CD4-positive, alpha-beta memory T cell (primary cell): Measurements from ENCODE around the gene SNAP47. TPM values are rescaled to one million over a fixed set of nuclear protein-coding genes. Genes with fewer than 3 reads are reported as not detected.

Experiments used
- CTCF ChIA-PET: fragments of 350-600 bp; sonication (Branson Sonifier 250); formaldehyde crosslinking; loops from one replicate; lab custom pipeline; 2021; ENCODE audit warnings: inconsistent platforms; ENCODE audit not compliant: partially characterized antibody; lab: Charles Lee
- POLR2A ChIA-PET: fragments of 350-600 bp; sonication (Branson Sonifier 250); formaldehyde crosslinking; loops from one replicate; lab custom pipeline; 2021; ENCODE audit not compliant: partially characterized antibody; lab: Charles Lee
- DNase-seq, 5 donors: peaks; one replicate each; pipeline versions ENCODE4 v3.0.0 to v3.0.0-alpha.2; 2020 to 2022; ENCODE audit warnings: mixed read lengths in 1 of 5
- H3K27ac ChIP-seq: one replicate; pipeline ENCODE4 v1.7.0; 2013; ENCODE audit warnings: low read depth, low read length
- H3K27me3 ChIP-seq: 2 replicates; pipeline ENCODE4 v1.7.0; 2013; ENCODE audit warnings: mild to moderate bottlenecking, low read length, moderate library complexity; ENCODE audit not compliant: insufficient read depth
- H3K36me3 ChIP-seq: 2 replicates; pipeline ENCODE4 v1.7.0; 2013; ENCODE audit warnings: mild to moderate bottlenecking, low read length, moderate library complexity; ENCODE audit not compliant: insufficient read depth
- H3K4me1 ChIP-seq: 2 replicates; pipeline ENCODE4 v1.7.0; 2013; ENCODE audit warnings: mild to moderate bottlenecking, low read length, moderate library complexity; ENCODE audit not compliant: insufficient read depth
- H3K4me3 ChIP-seq, 2 donors: one replicate each; pipeline ENCODE4 v1.7.0; 2013; ENCODE audit warnings: low read length in 2 of 2, mild to moderate bottlenecking in 1 of 2
- H3K9me3 ChIP-seq, 2 donors: one replicate each; pipeline ENCODE4 v1.7.0; 2013; ENCODE audit warnings: low read length in 2 of 2, control low read depth in 1 of 2; ENCODE audit not compliant: control insufficient read depth in 1 of 2
- H3K27ac Mint-ChIP-seq, 7 donors: one replicate each; pipeline ENCODE4 v1.8.0; 2020 to 2021; ENCODE audit warnings: mixed read lengths in 7 of 7, mild to moderate bottlenecking in 6 of 7, inconsistent platforms in 3 of 7, moderate library complexity in 3 of 7
- H3K27me3 Mint-ChIP-seq, 2 donors: one replicate each; pipeline ENCODE4 v1.8.0; 2020 to 2021; ENCODE audit warnings: mixed read lengths in 2 of 2
- H3K36me3 Mint-ChIP-seq, 2 donors: one replicate each; pipeline ENCODE4 v1.8.0; 2020 to 2021; ENCODE audit warnings: mixed read lengths in 2 of 2, inconsistent platforms in 1 of 2, mild to moderate bottlenecking in 1 of 2
- H3K4me1 Mint-ChIP-seq, 4 donors: one replicate each; pipeline ENCODE4 v1.8.0; 2020 to 2021; ENCODE audit warnings: mixed read lengths in 4 of 4, mild to moderate bottlenecking in 1 of 4
- H3K4me3 Mint-ChIP-seq, 8 donors: one replicate each; pipeline ENCODE4 v1.8.0; 2020 to 2021; ENCODE audit warnings: mixed read lengths in 8 of 8, mild to moderate bottlenecking in 7 of 8, moderate library complexity in 6 of 8, inconsistent platforms in 3 of 8
- H3K9me3 Mint-ChIP-seq, 8 donors: one replicate each; pipeline ENCODE4 v1.8.0; 2020 to 2021; ENCODE audit warnings: mixed read lengths in 8 of 8, mild to moderate bottlenecking in 5 of 8, inconsistent platforms in 3 of 8, moderate library complexity in 1 of 8
- intact Hi-C: fragments of 100-400 bp; cut with micrococcal nuclease; formaldehyde crosslinking; loops from one replicate; pipeline ENCODE4 v1.15.1; 2023
- polyA plus RNA-seq, 2 donors: library from polyadenylated mRNA; unstranded; fragments of 300-500 nt; fragmentation: Illumina TruSeq; gene quantifications; one replicate each; pipeline ENCODE4 v1.2.3, GENCODE V29; 2021
- total RNA-seq, 2 experiments: library from RNA; stranded (reverse); gene quantifications; one replicate each; pipeline ENCODE4 v1.2.3, GENCODE V29; 2021

SNAP47 gene
- total and polyA plus RNA-seq, 4 experiments from 2014 or later: 27.0 to 53.6 (median 38.5) TPM

DNA sequence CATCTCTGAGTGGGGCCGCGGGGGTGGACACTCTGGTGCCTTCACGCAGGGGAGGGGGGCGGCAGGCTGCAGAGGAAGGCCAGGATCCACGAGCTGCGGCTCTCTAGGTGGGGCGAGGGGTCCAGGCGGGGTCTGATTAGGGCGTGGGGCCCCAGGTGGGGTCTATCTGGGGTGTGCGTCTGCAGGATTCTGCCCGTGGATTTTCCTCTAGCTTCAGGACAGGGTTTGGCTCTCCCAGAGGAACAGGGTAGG is 6.4 kb upstream of the SNAP47 start:
- peaks cover 10% of the 10 kb centered on the region for H3K36me3 ChIP-seq
- peaks cover 0 to 8% (median 3%) of the 10 kb centered on the region in 8 donors for H3K9me3 Mint-ChIP-seq
- H3K27me3 ChIP-seq: no peaks in the 10 kb centered on the region
- H3K4me1 ChIP-seq: peaks cover 24% of the 10 kb centered on the region
- H3K27ac ChIP-seq: no peak overlapping the region
- ChIA-PET POLR2A (interaction anchor here (0.9 to 1.0 kb wide), 2 partner anchors 30 to 38 kb away, joined by 3 read pairs; no protein-coding TSS in a partner anchor), CTCF (interaction anchor here (1.7 kb wide), 1 partner anchor 217 kb away, joined by 3 read pairs; no protein-coding TSS in a partner anchor)
- H3K36me3 Mint-ChIP-seq: peaks cover 0 to 5% of the 10 kb centered on the region in 2 donors
- intact Hi-C loops: no loop called here
- peaks cover 16 to 40% (median 26%) of the 10 kb centered on the region in 4 donors for H3K4me1 Mint-ChIP-seq
- H3K9me3 ChIP-seq: no peaks in the 10 kb centered on the region
- peak overlapping the region; percentile 42 to 47 for H3K4me3 ChIP-seq
- DNase-seq: no peak
- H3K4me3 Mint-ChIP-seq: peak overlapping the region; percentile 71 to 91 (median 85)
- H3K27ac Mint-ChIP-seq: peak overlapping the region; percentile 47 to 91 (median 83)
- H3K27me3 Mint-ChIP-seq: peaks cover 0 to 1% of the 10 kb centered on the region in 2 donors

GRCh38 chr1:227729144-227729880 is 5.9 kb upstream of the SNAP47 start:
- H3K4me3 Mint-ChIP-seq: peak overlapping the region; percentile 71 to 91 (median 85)
- Histone ChIP-seq H3K4me3 (peak overlapping the region; percentile 42 to 47), H3K27me3 (no peaks in the 10 kb centered on the region), H3K27ac (no peak overlapping the region), H3K36me3 (peaks cover 10% of the 10 kb centered on the region), H3K9me3 (no peaks in the 10 kb centered on the region), H3K4me1 (peaks cover 28% of the 10 kb centered on the region)
- H3K27me3 Mint-ChIP-seq: no peaks in the 10 kb centered on the region
- no peak for DNase-seq
- ChIA-PET POLR2A (interaction anchor here (0.9 to 1.5 kb wide), 4 partner anchors 29 to 58 kb away, joined by 3 to 5 read pairs (median 4); no protein-coding TSS in a partner anchor), CTCF (interaction anchor here (1.7 kb wide), 3 partner anchors 36 to 217 kb away, joined by 3 to 4 read pairs (median 4); no protein-coding TSS in a partner anchor)
- peak overlapping the region in 6 of 7 donors; percentile 61 to 91 (median 82) for H3K27ac Mint-ChIP-seq
- H3K9me3 Mint-ChIP-seq: peaks cover 0 to 3% (median 0%) of the 10 kb centered on the region in 8 donors
- peaks cover 17 to 45% (median 28%) of the 10 kb centered on the region in 4 donors for H3K4me1 Mint-ChIP-seq
- H3K36me3 Mint-ChIP-seq: peaks cover 0 to 6% of the 10 kb centered on the region in 2 donors
- intact Hi-C loops: no loop called here

DNA sequence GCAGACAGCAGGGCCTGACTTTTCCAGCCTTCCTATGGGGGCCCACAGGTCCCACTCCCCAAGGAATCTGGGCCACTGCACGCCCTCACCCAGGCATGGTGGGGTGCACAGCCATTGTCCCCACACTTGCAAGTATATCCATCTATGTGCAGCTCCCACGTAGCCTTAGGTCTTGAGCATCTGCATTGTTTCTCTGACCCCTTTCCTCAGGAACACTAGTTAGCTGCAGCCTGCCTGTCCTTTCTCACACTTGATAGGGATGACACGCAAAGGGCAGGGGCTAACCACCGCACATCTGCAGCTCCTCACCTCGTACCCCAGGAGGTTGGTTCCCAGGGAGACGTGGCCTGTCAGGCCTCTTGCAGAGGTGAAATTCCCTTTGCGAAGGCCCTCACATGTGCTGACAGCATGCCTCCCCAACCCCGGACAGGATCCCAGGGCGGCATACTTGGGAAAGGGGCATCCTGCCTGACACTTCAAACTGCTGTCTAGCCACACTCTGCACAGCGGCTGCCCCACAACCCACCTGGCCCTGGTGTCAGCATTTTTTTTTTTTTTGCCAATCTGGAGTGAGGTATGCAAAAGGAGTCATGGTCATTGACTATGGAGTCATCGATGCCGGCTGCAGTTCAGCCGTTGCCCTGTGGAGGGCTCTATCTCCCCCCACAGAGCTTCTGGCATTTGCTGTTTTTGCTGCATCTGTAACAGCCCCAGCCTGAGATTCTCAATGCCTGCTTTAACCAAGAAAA is 5.2 kb upstream of the SNAP47 start:
- Mint-ChIP-seq H3K4me3 (peak overlapping the region; percentile 51 to 87 (median 62)), H3K9me3 (no peaks in the 10 kb centered on the region), H3K27me3 (no peaks in the 10 kb centered on the region), H3K4me1 (peaks cover 17 to 50% (median 32%) of the 10 kb centered on the region in 4 donors), H3K27ac (peak overlapping the region; percentile 53 to 83 (median 73)), H3K36me3 (peaks cover 0 to 10% of the 10 kb centered on the region in 2 donors)
- ChIA-PET CTCF (interaction anchor here (1.2 to 1.7 kb wide), 5 partner anchors 33 to 225 kb away, joined by 3 to 4 read pairs (median 4); no protein-coding TSS in a partner anchor), POLR2A (interaction anchor here (1.2 to 1.5 kb wide), 2 partner anchors 32 to 58 kb away, joined by 4 to 5 read pairs; no protein-coding TSS in a partner anchor)
- Histone ChIP-seq H3K27ac (no peak overlapping the region), H3K27me3 (no peaks in the 10 kb centered on the region), H3K9me3 (no peaks in the 10 kb centered on the region), H3K4me3 (no peak overlapping the region), H3K4me1 (peaks cover 32% of the 10 kb centered on the region), H3K36me3 (peaks cover 10% of the 10 kb centered on the region)
- intact Hi-C loops: no loop called here
- DNase-seq: peak in 4 of 5 donors; percentile 31 to 41 (median 34)

- Histone ChIP-seq H3K4me1 (peaks cover 32% of the 10 kb centered on the region), H3K36me3 (peaks cover 10% of the 10 kb centered on the region), H3K4me3 (no peak overlapping the region), H3K27me3 (no peaks in the 10 kb centered on the region), H3K27ac (no peak overlapping the region), H3K9me3 (no peaks in the 10 kb centered on the region)
- H3K9me3 Mint-ChIP-seq: no peaks in the 10 kb centered on the region
- H3K27ac Mint-ChIP-seq: peak overlapping the region in 4 of 7 donors; percentile 43 to 83 (median 78)
- intact Hi-C loops: no loop called here
- no peak for DNase-seq
- POLR2A ChIA-PET: interaction anchor here (1.2 to 1.5 kb wide), 2 partner anchors 31 to 57 kb away, joined by 4 to 5 read pairs; no protein-coding TSS in a partner anchor
- CTCF ChIA-PET: interaction anchor here (1.2 to 1.7 kb wide), 4 partner anchors 33 to 224 kb away, joined by 4 read pairs; no protein-coding TSS in a partner anchor
- H3K36me3 Mint-ChIP-seq: peaks cover 0 to 10% of the 10 kb centered on the region in 2 donors
- H3K4me3 Mint-ChIP-seq: peak overlapping the region in 4 of 8 donors; percentile 27 to 87 (median 53)
- H3K4me1 Mint-ChIP-seq: peaks cover 17 to 50% (median 33%) of the 10 kb centered on the region in 4 donors
- H3K27me3 Mint-ChIP-seq: no peaks in the 10 kb centered on the region
Measured at GRCh38 chr1:227730630-227731151, 4.5 kb upstream of the SNAP47 start.

GRCh38 chr1:227731241-227731677 is 4.0 kb upstream of the SNAP47 start:
- Mint-ChIP-seq H3K4me3 (no peak overlapping the region), H3K27ac (no peak overlapping the region), H3K4me1 (peaks cover 19 to 56% (median 38%) of the 10 kb centered on the region in 4 donors), H3K27me3 (no peaks in the 10 kb centered on the region), H3K9me3 (no peaks in the 10 kb centered on the region), H3K36me3 (peaks cover 0 to 10% of the 10 kb centered on the region in 2 donors)
- H3K27me3 ChIP-seq: no peaks in the 10 kb centered on the region
- H3K4me1 ChIP-seq: peaks cover 38% of the 10 kb centered on the region
- ChIA-PET POLR2A (no interaction called here), CTCF (interaction anchor here (1.4 to 1.7 kb wide), 2 partner anchors 189 to 223 kb away, joined by 4 read pairs; no protein-coding TSS in a partner anchor)
- H3K9me3 ChIP-seq: no peaks in the 10 kb centered on the region
- H3K27ac ChIP-seq: no peak overlapping the region
- H3K4me3 ChIP-seq: no peak overlapping the region
- DNase-seq: no peak
- peaks cover 10% of the 10 kb centered on the region for H3K36me3 ChIP-seq
- intact Hi-C loops: no loop called here

DNA sequence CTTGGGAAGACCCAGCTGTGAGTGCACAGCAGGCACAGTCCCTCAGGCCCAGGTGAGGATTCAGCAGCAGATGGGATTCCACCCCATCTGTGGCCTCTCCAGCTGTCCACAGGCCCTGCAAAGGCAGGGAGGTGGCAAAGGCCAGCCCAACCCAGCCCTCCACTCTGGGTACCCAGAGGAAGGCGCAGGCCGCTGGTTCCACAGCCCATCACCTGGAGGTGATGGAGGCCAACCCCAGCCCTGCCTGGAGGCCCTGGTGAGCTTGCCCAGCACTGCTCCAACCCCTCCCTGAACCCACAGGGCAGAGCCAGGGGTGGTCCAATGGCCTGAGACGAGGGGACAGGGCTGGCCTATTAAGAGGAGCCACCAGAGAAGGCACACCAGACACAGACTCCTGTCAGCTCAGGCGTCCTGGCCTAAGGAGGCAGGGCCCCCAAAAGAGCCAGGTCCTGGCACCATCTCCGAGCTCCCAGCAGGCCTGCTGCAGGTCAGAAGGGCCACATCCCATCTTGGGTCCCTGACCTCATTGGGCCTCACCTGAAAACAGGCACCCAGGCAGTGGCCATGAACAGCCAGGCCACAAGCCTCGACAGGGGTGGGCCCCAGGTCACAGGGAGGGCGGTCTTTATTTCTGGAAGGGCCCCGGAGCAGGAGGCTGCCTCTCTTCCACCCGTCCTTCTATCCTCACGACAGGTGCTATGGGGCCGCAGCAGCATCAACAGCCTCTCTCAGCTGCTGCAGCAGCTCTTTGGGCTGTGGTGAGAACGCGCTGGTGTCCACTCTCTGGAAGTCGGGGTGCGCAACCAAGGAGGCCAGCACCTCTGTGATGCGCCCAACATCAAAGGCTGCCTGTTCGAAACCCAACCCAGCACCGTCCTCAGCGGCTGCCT is 3.3 kb upstream of the SNAP47 start:
- Mint-ChIP-seq H3K27ac (peak overlapping the region in 1 of 7 donors; percentile 88), H3K4me1 (peaks cover 21 to 60% (median 40%) of the 10 kb centered on the region in 4 donors), H3K4me3 (no peak overlapping the region), H3K36me3 (peaks cover 0 to 10% of the 10 kb centered on the region in 2 donors), H3K27me3 (no peaks in the 10 kb centered on the region), H3K9me3 (no peaks in the 10 kb centered on the region)
- Histone ChIP-seq H3K4me3 (no peak overlapping the region), H3K36me3 (peaks cover 10% of the 10 kb centered on the region), H3K9me3 (no peaks in the 10 kb centered on the region), H3K27ac (no peak overlapping the region), H3K27me3 (no peaks in the 10 kb centered on the region), H3K4me1 (peaks cover 45% of the 10 kb centered on the region)
- CTCF ChIA-PET: no interaction called here
- POLR2A ChIA-PET: interaction anchor here (1.1 kb wide), 1 partner anchor 793 kb away, joined by 4 read pairs; no protein-coding TSS in a partner anchor
- no peak for DNase-seq
- intact Hi-C loops: no loop called here
